Right ventricle myocardium superior (tissue), 1 donor: ENCODE results near the gene QSOX2. TPM values are rescaled to one million over a fixed set of nuclear protein-coding genes. Genes with fewer than 3 reads are reported as not detected.
A peak's percentile ranks its signal among the peaks of the same experiment; 100 is the strongest.
"Not testable (repeated sequence)": the region's sequence is repeated elsewhere in the genome, so short reads cannot be mapped to it uniquely, and the experiment has no call there.

Experiments
- ATAC-seq: fragments of 200-7000 bp; cut with Tn5 transposase; one replicate; pipeline ENCODE4 v1.9.1; 2020; ENCODE audit warnings: mild to moderate bottlenecking; ENCODE audit not compliant: poor library complexity
- DNase-seq: peaks from one replicate; pipeline ENCODE4 v3.0.0-alpha.2; 2020
- intact Hi-C: fragments of 100-400 bp; cut with DNase I; formaldehyde crosslinking; loops from one replicate; pipeline ENCODE4 v1.11.2; 2022
- total RNA-seq: library from RNA; stranded (reverse); fragmentation: NEBNext Ultra II Directional; extraction: Animal tissue kit (Norgen Biotek cat#: 25700); gene quantifications from one replicate; pipeline ENCODE4 v1.2.1, GENCODE V29; 2021
- donor health status: DM: no; HTN: yes; CAD: no; lungs with severe emphysema.

QSOX2 gene
- total RNA-seq, 1 donor from 2014 or later, result 7.7 TPM

DNA sequence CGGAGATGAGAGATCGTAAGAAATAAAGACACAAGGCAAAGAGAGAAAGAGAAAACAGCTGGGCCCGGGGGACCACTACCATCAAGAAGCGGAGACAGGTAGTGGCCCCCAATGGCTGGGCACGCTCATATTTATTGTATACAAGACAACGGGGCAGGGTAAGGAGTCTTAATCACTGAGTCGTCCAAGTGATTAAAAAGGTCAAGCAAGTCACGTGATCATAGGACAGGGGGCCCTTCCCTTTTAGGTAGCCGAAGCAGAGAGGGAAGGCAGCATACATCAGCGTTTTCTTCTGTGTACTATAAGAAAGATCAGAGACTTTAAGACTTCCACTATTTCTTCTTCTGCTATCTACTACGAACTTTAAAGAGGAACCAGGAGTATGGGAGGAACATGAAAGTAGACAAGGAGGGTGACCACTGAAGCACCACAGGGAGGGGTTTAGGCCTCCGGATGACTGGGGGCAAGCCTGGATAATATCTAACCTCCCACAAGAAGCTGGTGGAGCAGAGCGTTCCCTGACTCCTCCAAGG, 24.6 kb upstream of the QSOX2 start:
- intact Hi-C loops, result no loop called here
- ATAC-seq (no peak), DNase-seq (no peak)

DNA sequence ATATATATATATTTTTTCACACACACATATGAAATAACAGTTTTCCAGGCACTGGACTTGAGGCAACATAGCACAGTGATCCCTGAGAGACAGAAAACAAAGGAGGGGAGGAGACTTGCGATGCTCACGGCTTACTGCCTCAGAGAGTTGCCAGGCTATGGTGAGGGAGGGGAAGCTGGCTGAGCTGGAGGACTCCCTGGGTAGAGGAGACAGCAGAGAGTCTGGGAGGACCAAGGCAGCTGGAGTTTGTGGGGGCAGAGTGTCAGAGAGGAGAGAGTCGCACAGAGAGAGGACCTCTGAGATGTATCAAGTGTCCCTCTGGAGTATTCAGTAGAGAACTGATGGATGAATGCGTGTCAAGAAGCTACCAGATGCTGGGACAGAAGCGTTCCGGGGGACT, 23.1 kb upstream of the QSOX2 start:
- no peak for ATAC-seq
- intact Hi-C loops, result no loop called here
- no peak for DNase-seq

DNA sequence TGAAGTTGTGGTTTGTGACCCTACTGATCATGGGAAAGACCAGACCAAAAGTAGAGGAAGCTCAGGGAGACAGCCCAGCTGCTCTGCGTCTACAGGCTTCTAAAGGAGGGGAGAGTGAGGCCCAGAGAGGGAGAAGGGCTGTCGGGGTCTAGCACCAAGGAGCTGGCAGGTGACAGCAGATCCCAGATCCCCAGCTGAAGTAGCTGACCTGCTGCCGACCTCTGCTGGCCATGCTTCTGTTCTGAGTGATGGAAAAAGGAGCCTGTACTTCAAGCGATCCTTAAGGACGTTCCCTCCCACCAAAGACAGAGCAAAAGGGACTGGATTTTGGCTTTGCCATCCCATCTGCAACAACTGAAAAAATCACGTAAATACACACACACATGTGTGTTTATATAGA, 22.7 kb upstream of the QSOX2 start:
- ATAC-seq (peak; percentile 37), DNase-seq (no peak)
- intact Hi-C loops, result no loop called here

DNA sequence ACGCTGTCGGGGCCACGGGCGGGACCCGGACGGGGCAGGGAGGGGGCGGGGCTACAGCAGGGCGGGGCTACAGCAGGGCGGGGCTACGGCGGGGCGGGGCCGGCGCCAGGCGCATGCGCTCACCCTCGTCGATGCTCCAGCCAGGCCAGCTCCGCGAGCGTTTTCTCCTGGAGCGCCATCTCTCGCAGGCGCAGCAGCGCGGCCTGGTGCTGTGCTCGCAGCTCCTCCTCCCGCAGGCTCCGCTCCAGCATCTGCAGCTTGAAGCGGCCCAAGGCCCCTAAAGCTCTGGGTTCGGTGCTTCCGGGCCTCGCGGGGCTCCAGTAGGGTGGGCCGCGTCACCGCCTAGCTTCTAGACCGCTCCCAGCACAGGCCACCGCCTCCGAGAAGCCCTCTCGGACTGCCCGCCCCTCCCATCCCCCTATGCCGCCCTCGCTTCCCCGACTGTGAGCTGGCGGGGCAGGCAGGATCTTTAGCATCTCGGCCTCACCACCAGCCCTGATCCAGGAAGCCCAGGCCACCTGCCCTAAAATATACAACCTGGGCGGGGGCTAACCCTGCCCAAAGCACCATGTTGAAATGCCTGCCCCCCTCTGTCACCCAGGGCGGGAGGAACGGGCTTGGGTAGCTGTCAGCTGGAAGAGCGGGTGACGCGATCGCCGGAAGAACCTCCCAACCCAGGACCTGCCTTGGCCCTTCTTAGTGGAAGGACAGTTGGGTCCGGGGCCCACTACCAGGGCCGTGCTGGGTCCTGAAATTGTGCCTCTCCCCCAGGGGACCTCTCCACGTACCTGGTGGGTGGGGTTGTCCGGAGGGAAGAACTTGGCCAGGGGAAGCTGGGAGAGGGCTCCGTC, 21.9 kb upstream of the QSOX2 start:
- intact Hi-C loops, result no loop called here
- peak; percentile 99 for ATAC-seq
- DNase-seq, result peak; percentile 91

DNA sequence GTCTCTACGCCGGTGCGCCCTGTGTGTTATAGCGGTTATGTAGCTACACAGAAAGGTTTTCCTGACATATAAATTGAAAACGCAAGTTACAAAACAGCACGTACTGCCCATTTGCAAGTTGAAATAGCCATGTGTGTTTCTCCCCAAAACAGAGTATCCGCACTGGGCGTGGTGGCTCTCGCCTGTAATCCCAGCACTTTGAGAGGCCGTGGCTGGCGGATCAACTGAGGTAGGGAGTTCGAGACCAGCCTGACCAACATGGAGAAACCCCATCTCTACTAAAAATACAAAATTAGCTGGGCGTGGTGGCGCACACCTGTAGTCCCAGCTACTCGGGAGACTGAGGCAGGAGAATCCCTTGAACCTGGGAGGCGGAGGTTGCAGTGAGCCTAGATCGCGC, 21.0 kb upstream of the QSOX2 start:
- ATAC-seq, DNase-seq, intact Hi-C loops: not testable (repeated sequence)

DNA sequence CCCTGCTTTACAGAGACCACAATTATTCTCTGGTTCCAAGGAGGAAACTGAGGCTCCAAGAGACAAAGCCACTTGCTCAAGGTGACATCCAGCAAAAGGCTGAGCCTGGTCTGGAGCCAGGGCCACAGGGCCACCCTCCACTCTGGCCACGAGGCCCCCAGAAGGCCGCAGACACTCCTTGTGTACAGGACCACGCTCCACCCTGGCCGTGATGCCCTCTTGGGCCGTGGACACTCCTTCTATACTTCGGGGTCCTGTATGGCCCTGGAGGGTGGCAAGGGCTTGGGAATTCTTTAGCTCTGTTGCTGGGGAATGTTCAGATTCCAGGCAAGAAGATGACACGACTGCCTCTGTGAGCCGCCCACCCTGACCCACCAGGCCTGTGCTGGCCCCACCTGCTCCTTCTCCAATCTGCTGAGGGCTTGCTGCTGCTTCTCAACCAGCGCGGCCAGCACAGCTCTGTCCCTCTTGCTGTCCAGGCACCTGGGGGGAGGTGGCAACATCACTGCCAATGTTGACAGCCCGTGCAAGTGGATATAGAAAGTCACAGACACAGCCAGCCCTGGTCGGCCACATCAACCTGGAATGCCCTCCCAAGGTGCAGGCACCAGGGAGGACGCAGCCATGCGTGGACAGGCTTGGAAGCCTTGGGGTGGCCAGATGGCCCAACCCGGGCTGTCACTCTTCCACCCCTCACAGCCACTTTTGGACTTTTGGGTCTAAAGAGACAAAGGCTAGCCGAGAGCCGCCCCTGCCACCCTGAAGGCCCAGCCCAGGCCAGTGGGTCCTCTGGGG, 20.1 kb upstream of the QSOX2 start:
- intact Hi-C loops, result no loop called here

DNA sequence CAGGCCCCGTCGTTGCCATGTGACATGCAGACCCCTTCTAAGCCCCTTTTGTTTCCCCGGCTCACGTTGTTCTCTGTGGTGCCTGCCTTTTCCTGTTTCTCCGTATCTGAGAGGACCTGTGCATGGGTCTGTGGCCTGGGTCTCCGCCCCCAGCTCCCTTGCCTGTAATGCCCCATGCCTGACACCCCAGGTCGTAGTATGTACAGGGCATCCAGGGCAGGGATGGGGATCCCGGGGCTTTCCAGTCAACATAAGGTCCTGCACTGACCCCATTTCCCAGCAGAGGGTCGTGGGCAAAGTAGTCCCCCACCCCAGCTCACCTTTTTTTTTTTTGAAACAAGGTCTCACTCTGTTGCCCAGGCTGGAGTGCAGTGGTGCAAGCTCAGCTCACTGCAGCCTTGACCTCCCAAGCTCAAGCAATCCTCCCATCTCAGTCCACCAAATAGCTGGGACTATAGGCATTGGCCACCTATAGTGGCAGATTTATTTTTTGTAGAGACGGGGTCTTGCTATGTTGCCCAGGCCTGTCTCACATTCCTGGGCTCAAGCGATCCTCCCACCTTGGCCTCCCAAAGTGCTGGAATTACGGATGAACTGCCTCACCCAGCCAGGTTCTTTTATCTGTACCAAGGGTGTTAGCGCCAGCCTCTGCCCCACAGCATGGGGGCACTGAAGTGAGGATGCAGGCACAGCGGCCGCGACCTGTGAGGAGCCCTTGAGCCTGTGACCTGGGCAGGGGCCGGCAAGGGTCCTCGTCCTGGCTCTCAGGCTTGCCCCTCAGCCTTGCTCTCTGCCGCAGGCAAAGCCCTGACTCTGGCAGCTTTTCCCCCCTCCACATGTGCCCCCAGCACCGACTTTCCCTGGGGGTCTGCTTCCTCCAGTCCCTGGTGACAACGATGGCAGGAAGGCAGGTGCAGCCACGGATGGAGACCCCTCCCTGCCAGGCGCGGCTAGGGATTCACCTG, 19.1 kb upstream of the QSOX2 start:
- intact Hi-C loops, result no loop called here
- no peak for ATAC-seq
- DNase-seq, result no peak

More for the DNA sequence above, 20.1 kb upstream of the QSOX2 start:
- DNase-seq (no peak), ATAC-seq (no peak)

DNA sequence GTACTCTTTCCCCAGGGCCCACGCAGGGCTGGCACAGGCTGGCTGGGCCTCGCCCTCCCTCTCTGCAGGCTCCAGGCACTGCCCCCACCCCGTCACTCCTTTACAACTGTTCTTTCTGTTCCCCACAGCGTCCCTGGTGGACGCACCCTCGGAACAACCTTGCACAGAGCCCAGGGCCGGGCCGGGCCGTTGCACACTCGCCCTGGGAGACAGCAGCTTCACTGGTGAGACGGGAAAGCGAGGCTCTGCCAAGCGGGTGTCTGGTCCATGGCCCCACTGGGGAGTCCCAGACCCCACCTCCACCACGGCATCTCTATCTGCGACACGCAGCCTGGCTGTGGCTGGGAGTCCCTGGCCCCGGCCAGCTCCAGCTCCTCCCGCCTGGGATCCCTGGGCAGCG, 18.4 kb upstream of the QSOX2 start:
- no peak for ATAC-seq

DNA sequence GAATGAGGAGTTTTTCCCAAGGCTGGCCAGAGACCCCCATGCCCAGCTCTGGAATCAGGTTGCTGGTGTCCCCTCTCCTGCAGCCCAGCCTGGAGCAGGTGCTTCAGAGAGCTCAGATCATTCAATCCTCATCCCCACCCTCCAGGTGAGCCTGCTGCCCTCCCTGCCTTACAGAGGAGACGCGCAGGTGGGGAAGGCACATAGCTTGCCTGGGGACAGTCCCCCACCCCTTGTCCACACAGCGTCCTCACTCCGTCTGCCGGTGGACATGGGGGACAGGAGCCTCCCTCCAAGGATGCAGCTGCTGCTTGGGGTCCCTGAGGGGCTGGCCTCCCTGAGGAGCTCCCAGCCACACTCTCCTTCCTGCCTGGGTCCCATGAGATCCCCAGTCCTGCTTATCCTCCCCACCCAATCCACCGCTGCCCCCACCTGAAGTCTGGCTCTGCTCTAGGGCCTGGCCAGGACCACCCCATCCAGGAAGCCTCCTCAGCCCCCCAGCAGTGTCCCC, 17.1 kb upstream of the QSOX2 start:
- ATAC-seq, result no peak
- DNase-seq, result no peak
- intact Hi-C loops, result no loop called here

More for the DNA sequence above, 18.4 kb upstream of the QSOX2 start:
- no peak for DNase-seq
- intact Hi-C loops, result no loop called here

DNA sequence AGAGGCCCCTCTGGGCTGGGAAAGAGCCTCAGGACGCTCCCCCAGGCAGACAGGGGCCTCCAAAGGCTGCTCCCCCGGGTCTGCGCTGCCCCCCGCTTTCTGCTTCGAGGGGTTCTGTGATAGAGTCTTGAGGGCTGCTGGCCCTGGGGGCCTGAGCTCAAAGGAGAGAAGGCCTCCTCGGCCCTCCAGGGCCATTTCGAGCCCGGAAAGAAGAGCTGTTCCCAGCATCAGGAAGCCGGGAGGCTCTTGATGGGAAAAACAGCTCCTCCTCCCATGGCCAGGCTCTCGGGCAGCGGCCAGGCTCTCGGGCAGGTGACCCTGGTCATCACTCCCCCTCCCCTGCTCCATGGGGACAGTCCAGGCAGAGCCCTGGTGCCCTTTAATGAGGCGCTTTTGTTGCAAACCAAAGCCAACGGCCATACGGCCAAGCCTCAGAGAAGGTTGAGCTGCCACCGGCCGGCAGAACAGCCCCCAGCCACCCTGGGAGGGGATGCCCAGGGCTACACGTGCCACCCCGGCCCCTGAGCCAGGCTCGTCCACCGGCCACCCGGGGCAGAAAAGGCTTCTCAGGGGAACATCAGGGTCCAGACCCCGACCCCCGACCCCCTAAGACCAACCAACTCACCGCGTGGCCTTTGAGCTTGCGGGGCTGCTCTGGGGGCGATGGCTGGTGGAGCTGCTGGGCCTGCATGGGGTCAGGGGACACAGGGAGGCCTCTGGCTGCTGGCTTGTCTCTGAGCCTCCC, 16.2 kb upstream of the QSOX2 start:
- intact Hi-C loops, result no loop called here
- DNase-seq (no peak), ATAC-seq (no peak)

DNA sequence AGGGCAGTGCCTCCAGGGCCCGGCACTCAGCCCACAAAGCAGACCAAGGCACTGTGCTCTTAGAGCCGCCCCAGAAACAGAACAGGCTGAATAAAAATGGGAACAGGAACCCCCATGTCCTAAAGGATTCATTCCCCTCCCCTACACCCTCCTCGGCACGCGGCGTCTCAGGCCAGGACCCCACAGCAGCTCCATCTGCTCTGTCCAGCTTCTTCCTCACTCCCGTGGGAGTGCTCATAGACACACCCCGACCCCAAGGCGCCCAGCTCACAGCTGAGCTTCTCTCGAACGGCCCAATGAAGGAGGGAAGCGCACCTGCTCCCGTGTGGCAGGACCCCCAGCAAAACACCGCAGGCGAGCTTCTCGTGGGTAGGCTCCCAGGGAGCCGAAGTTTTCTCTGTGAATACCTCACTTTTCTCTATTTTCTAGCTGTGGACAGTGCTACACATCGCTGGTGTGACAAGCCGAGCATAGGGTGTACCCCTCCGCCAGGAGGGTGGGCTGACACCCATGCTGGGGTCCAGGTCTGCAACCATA, 15.4 kb upstream of the QSOX2 start:
- ATAC-seq (no peak), DNase-seq (no peak)
- intact Hi-C loops, result no loop called here

DNA sequence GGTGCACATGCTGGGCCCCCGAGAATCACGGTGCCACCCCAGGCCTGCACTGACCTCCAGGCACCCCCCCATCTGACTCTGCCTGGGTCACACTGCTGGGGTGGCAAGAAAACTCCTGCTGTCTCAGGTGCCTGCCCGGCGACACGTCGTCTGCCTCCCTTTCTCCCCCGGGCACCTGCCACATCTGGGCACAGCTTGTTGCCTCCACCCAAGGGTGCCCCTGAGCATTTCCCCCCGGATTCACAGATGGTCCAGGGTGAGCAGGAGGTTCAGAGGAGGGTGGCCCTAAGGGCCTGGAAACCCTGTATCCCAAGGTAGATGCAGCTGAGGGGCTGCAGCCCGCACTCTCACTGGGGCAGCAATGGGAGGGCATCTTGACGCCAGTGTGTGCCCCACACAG, 14.9 kb upstream of the QSOX2 start:
- ATAC-seq, result no peak
- intact Hi-C loops, result no loop called here
- DNase-seq, result no peak

DNA sequence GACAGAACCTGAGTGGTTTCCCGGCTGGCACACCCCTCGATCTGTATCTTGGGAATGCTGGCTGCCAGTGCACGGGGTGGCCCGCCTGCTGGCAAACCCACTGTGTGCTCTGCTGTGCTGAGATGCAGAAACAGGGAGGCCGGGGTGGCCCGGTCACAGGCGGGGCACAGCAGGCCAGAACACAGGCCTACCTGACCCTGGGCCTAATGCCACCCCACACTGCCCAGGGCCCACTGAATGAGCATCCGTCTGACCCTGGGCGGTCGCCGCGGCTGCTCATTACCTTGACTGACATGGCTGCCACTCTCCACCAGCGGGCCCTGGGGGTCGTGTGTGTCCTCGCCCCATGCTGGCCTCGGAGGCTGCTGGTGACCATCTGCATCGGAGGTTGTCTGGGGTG, 14.2 kb upstream of the QSOX2 start:
- ATAC-seq (no peak), DNase-seq (no peak)
- intact Hi-C loops, result no loop called here

DNA sequence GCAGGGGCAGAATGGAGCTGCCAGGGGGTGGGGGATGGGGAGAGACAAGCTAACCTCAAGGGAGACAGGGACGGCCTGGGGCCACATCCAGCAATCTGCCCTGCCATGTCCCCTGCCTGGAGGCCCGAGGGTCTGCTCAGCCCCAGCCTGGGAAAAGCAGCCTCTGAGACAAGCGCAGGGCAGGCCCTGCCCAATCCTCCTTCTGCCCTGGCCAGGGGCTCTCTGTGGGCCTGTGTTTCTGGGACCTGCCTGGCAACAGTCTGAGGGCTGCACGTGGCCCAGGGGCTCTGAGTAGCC, 13.9 kb upstream of the QSOX2 start:
- DNase-seq, result no peak
- intact Hi-C loops, result no loop called here
- no peak for ATAC-seq

DNA sequence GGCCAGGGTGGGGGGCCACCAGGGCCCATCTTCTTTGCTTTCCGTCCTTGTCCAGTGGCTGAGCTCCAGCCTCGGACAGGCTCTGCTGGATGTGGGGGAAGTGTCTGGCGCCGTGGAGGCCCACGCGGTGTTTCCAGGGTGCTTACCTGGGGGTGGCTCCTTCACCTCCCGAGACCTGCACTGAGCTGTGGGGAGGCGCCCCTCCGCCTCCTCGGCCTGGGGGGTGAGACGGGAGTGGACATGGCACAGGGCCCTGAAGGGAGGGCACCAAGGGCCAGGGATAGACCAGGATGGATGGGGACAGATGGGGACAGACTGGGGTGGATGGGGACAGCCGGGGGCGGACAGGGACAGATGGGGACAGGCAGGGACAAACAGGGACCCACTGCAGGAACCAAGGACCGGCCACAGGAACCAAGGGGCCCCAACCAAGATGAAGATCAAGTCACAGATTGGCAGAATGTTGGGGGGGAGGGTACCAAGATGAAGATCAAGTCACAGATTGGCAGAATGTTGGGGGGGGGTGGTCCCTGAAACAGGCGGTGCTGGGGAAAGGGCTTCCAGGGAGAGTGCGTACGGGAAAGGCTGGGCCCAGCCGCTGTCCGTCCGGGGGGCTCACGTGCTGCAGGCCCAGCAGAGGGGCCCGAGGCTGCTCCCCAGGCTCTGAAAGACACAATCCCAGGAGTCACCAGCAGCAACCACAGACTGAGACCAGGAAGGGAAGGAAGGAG, 13.3 kb upstream of the QSOX2 start:
- no peak for ATAC-seq
- no peak for DNase-seq
- intact Hi-C loops, result no loop called here

DNA sequence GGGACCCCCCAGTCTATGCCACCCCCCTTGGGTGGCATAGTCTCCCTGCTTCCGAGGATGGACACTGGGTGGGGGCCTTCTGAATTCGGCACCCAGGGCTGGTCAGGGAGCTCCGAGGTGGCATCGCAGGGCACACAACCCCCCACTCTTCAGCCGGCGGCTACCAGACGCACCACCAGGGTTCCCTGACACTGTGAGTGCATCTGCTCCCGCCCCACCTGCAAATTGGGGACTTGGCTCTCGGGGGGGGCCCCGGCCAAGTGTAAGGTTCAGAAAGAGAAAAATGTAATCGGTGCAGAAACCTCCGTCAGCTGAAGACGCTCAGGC, 12.7 kb upstream of the QSOX2 start:
- intact Hi-C loops, result no loop called here
- ATAC-seq (no peak), DNase-seq (no peak)
